NK-92 treated with Interleukin-12 subunit alpha and Interleukin-12 subunit beta, amount 100 ng/mL, for 24 hours (cell line): Measurements from ENCODE around the gene PLIN4.

ENCODE experiments used
- DNase-seq: peaks from one replicate; lab custom pipeline; 2025; lab: John Stamatoyannopoulos, UW

PLIN4 gene

GRCh38 chr19:4505570-4506448 lies 12.5 kb downstream of the PLIN4 start:
- no peak for DNase-seq

DNA sequence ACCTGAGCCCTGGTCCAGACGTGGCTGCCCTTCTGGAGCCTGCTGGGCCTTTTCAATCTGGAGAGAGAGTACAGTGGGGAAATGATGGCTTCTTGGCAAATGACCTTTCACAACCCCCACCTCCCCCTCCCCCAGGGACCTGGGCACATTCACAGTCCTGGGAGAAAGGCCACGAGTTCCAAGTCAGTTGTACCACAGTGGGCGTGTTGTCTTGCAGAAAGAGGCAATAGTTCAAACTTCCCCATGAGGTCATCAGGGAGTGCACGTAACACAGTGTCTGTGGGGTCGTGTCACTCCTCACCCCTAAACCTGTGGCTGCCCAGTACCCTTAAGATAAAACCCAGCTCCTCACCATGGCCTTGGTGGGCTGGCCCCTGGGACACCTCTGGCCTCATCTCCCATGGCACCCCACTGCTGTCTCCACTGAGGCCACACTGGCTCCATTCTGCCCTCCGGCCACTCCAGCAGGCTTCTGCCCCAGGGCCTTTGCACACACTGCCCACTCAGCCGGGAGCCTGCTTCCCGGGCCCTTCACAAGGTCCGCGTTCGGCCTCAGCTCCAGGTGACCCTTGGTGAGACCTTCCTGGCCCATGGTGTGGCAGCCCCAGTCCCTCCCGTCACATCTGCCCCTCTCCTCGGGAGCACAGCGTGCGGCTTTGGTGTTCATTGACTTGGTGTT lies 13.3 kb downstream of the PLIN4 start:
- DNase-seq, result no peak

- no peak for DNase-seq
Observed at GRCh38 chr19:4504297-4504701, 14.0 kb downstream of the PLIN4 start.

GRCh38 chr19:4503825-4504170 lies 14.5 kb downstream of the PLIN4 start:
- no peak for DNase-seq

GRCh38 chr19:4503132-4503824 lies 15.0 kb downstream of the PLIN4 start:
- no peak for DNase-seq

DNA sequence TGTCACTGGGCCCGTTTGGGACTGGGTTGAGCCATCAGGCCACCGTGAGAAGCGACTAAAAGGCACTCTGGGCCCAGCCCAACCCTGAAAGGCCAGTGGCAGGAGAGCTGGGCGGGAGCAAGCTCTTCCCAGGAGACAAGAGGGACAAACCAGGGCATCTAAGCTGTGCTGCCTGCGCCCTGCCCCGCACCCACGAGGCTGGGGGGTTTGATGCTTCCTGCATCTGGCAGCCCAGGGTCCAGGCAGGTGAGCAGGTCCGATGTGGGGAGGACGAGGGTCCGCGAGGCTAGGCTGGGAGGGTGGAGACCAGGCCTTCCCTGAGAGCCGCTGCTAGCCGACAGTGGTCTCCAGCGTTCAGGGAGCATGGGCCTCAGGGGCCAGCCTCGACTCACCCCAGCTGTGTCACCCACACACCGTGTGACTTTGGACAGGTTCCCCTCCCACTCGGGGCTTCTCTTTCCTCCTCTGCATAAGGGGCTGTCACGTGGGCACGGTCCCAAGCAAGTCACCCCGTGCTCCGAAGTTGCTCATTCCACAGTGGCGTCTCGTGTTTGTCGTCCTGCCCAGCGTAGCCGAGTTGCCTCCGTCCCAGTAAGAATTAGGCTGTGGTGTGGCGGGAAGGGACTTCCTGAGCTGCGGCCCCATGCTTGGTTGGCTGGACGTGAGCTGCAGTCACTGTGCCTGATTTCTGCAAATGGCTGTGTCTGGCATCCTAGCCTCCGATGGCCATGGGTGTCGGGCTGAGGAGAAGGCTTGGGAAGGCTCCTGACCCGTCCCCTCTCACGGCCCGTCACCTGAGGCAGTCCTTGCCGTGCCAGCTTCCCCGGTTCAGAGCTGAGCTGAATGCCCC lies 15.8 kb downstream of the PLIN4 start:
- DNase-seq, result no peak

- no peak for DNase-seq
Observed at GRCh38 chr19:4501691-4502090, 16.6 kb downstream of the PLIN4 start.

- DNase-seq, result no peak
Observed at GRCh38 chr19:4500841-4501591, 17.3 kb downstream of the PLIN4 start.

GRCh38 chr19:4499855-4500254 lies 18.4 kb downstream of the PLIN4 start:
- DNase-seq, result no peak

- DNase-seq, result no peak
Observed at GRCh38 chr19:4499318-4499717, 19.0 kb downstream of the PLIN4 start.

DNA sequence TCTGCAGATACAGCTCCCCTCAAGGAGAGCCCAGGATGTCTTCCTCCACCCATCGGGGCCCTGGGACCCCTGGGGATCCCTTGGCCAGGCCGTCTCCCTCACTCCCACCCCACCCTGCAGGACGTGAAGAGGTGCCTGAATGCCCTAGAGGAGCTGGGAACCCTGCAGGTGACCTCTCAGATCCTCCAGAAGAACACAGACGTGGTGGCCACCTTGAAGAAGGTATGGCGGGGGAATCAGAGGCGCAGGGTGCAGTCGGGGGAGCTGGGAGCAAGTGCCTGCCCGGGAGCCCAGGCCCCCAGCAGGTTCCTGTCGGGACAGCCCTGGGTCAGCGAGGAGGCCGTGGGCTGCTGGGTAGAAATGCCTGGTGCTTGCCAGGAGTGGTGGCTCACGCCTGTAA lies 19.6 kb downstream of the PLIN4 start:
- no peak for DNase-seq

- DNase-seq, result no peak
Observed at GRCh38 chr19:4497770-4498389, 20.4 kb downstream of the PLIN4 start.

- DNase-seq, result no peak
Observed at GRCh38 chr19:4496304-4496703, 22.0 kb downstream of the PLIN4 start.

GRCh38 chr19:4495471-4495870 lies 22.8 kb downstream of the PLIN4 start:
- DNase-seq, result no peak

- no peak for DNase-seq
Observed at GRCh38 chr19:4494691-4495064, 23.6 kb downstream of the PLIN4 start.

GRCh38 chr19:4493929-4494690 lies 24.2 kb downstream of the PLIN4 start:
- no peak for DNase-seq

DNA sequence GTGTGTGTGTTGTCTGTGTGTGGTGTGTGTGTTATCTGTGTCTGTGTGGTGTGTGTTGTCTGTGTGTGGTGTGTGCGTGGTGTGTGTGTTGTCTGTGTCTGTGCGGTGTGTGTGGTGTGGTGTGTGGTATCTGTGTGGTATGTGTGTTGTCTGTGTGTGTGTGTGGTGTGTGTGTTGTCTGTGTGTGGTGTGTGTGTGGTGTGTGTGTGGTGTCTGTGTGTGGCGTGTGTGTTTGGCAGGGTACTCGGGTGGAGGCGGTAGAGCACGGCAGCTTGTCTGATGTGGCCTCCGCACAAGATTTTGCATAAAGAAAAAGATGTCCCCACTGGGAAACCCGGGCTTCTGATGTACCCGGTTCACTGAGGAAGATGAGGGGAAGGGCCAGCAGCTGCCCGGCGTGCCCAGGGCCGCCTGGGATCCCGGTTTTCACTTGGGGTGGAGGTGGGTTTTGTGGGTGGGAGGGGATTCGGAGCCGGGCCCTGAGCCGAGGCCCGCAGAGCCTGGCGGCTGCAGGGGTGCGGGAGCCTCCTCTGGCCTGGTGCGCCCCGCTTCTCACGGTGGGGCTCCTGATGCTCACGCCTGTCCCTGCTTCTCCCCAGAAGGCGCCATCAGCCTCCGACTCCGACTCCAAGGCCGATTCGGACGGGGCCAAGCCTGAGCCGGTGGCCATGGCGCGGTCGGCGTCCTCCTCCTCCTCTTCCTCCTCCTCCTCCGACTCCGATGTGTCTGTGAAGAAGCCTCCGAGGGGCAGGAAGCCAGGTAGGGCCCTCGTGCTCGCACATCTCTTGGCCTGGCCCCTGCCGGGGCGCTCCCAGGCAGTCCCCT lies 25.0 kb downstream of the PLIN4 start:
- no peak for DNase-seq

DNA sequence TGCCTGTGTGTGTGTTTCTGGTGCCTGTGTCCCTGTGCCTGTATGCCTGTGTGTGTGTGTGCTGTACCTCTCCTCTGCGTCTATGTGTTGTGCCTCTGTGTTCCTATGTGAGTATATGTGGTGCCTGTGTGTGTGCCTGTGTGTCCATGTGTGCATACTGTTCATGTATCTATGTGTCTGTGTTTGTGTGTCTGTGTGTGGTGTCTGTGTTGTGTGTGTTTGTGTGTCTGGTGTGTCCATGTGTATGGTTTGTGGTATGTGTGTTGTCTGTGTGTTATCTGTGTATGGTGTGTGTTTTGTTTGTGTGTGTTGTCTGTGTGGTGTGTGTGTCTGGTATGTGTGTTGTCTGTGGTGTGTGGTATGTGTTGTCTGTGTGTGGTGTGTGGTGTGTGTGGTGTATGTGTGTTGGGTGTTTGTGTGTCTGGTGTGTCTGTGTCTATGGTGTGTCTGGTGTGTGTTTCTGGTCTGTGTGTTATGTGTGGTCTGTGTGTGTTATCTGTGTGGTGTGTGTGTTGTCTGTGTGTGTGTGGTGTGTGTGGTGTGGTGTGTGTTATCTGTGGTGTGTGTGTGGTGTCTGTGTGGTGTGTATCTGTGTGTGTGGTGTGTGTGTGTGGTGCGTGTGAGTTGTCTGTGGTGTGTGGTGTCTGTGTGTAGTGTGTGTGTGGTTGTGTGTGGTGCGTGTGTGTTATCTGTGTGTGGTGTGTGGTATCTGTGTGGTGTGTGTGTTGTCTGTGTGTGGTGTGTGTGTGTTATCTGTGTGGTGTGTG lies 25.8 kb downstream of the PLIN4 start:
- no peak for DNase-seq
